Activated T-cell treated with anti-CD3 and anti-CD28 coated beads for 48 hours (primary cell): Measurements from ENCODE around the gene NUDT5.
"Not testable (repeated sequence)": the region's sequence is repeated elsewhere in the genome, so short reads cannot be mapped to it uniquely, and the experiment has no call there.

Experiments used
- DNase-seq: peaks from one replicate; pipeline ENCODE4 v3.0.0-alpha.2; 2020; ENCODE audit warnings: low read depth

NUDT5 gene

DNA sequence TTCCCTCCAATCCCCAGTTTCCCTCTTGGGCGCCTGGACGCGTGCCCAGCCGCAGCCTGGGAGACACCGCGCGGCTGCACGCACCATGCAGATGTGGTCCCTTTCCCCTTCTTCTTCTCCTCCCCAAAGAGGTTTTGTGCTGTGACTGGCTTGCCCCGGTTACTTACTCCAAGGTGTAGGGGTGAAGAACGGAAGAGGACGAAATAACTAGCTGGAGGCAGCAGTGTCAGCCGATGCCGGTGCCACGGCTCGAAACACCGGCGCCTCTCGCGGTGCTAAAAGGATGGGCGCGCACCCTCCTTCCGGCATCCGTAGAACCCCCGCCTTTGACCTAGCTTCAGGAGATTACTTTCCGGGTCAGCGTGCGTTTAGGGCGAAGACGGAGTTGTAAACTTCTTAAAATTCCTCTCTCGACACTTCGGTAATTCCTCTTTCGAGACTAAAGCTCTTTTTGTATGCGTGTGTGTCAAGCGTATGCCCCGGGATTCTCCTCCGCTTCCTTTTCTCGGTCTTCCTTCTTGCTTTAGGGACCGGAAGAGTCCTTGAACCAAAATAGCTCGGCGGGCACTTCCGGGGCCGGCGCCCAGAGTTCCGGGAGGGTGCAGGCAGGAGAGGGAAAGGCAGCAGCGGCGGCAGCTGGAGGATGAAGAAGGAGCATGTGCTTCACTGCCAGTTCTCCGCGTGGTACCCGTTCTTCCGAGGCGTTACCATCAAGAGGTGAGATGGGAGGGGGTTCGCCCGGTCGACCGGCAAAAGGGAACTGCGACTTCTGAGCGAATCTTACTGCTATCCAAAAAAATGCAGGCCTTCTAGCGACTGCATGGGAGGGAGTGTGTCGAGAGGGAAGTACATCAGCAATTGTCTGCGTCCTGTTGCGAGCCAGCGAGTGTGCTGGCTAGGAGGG, at the start of gene NUDT5, which contains the start of gene CDC123:
Gene NUDT5 (minus strand): TSS at position 289 of the 904 bp plus-strand sequence. CDS start 9,600 bp downstream, outside the sequence.
Gene CDC123 (plus strand): TSS at position 586 of the 904 bp plus-strand sequence. CDS start 58 bp downstream, at position 644.
- DNase-seq, result peak; percentile 84

DNA sequence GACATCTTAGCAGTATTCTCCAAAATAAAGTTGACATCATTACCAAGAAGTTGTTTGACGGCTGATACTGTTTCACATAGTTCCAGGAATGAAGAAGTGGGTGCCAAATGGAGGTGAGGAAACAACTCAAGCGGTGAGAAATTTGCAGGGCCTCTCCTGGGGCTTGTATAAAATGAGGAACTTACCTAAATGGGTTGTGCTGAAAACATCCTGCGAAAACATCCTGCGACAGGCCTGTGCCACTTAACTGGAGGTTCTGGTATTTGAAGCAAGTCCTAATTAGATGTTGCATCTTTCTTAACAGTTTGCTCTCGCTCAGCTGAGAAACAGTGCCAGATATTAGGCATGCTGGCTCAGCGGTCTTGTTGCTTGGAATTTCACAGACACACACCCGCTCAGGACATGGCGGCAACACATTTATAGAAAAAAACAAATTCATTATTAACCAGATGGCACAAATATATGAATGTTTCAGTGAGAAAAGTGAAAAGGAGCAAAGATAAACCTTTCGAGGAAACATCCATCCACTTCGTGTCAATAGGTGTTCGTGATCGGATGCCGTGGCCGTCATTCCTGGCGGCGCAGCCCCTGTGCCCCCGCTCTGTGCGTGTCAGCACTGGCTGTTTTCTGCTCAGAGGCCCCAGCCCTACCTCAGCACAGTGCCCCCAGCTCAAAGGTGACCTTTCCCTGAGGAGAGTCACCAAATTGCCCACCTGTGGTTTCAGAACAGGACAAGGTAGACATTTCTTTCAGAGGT, 48.4 kb upstream of the NUDT5 start:
- DNase-seq, result no peak

DNA sequence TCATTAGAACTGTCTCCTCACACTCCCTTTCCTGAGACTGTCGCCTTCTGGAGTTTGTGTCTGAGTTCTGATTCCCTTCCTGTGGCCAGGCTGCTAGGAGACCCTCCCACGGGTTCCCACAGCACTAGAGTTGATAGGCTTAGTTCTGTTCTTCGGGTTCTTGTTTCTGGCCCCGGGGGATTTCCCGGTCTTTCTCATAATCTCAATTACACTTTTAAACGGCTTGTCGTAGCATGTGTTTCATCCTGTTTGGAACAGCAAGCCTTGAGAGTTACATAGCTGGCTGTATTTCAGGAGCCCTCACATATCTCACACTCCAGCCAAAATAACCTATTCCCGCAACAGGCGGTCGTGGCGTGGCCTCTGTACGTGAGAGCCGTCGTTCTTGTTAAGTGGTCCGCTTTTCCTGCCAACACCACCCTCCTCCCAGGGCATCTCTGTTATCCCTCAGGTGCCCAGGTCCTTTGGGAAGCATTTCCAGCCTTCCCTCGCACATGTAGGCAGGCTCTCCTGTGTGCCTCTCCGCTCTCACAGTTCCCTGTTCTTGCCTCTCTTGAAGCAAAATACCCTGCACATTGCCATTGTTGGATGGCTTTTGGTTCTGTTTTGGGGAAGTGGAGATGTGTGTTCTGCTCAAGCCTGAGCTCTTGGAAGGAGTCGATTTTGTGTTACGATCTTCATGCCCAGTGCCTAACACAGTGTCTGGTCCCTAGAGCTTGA, 46.3 kb upstream of the NUDT5 start:
- peak; percentile 41 for DNase-seq

DNA sequence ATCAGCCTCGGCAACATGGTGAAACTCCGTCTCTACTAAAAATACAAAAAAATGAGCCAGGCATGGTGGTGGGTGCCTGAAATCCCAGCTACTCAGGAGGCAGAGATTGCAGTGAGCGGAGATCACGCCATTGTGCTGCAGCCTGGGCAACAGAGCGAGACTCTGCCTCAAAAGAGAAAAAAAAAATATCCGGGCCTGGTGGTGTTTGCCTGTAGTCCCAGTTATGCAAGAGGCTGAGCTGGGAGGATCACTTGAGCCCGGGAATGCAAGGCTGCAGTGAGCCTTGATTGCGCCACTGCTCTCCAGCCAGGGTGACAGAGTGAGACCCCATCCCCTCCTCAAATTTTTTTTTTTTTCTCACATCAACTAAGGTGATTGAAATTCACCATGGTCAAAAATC, 43.1 kb upstream of the NUDT5 start:
- no peak for DNase-seq

DNA sequence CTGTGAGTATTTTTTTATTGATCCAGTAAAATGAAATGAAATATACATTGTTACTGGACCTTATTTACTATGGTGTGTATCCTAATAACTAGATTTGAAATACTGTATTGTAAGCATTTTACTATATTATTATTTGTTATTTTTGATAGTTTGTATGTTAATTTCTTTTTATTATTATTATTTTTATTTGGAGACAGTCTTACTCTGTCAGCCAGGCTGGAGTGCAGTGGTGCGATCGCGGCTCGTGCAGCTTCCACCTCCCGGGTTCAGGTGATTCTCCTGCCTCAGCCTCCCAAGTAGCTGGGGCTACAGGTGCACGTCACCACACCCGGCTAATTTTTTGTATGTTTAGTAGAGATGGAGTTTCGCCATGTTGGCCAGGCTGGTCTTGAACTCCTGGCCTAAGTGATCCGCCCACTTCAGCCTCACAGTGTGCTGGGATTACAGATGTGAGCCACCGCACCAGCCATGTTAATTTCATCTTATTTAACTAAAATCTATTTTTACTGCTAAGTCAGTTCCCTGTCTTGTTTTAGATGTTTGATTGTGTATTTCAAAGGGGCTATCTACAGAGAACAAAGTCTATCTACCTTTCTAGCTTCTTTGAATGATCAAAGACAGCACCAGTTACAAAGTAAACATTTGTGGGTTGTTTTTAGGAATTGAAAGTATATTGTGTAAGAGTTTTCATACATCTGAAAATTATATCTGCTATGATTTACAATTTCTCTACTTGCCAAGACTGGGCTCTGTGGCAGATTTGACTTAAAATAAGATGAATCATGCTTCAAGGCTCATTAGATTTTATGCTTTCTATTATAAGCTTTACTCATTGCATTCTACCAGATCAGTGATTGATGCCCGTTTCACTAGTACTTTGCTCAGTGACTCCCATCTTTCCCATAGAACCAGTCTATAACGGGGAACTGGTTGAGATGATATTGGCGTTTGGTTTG, 41.9 kb upstream of the NUDT5 start:
- DNase-seq, result no peak

DNA sequence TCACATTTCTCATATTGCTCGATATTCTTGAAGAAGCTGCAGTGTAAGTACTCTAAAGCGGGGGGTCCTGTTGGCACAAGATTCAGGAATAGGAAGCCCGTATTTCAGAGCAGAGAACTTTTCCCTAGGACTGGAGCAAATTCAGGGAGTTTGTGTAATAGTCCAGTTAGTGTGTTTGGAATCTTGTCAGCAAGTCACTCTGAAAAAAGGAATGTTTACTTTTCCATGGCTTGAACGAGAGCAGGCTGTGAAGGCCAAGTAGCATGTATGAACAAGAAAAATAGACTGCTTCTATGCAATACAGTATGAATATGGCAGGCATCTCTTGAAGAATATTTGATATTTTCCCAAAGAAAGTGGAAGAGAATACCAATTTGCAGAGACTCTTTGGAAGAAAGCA, 40.1 kb upstream of the NUDT5 start:
- DNase-seq, result no peak

DNA sequence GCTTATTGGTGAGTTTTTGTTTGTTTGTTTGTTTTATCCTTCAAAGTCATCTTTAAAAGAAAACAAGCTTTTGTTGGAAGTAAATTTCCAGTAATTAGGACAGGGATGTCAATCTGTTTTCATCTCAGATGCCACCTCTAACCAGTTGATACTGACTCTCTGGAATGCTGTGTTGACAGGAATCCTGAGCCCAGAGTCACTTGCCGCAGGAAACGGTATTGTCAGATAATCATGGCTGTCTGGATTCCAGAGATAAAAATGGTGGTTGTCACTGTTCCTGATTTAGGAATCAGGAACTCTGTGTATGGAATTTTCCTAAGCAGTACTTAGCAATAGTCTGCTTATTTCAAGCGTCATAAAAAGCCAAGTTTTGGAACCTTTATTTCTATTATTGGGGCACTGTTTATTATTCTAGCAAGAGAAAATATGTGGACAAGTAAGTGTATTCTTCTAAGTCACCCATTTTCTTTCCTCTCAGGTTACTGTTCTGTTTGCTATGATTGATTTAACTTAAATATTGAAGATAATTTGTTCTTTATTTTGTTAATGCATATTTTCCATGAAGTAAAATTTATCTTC, 39.5 kb upstream of the NUDT5 start:
- DNase-seq, result no peak

DNA sequence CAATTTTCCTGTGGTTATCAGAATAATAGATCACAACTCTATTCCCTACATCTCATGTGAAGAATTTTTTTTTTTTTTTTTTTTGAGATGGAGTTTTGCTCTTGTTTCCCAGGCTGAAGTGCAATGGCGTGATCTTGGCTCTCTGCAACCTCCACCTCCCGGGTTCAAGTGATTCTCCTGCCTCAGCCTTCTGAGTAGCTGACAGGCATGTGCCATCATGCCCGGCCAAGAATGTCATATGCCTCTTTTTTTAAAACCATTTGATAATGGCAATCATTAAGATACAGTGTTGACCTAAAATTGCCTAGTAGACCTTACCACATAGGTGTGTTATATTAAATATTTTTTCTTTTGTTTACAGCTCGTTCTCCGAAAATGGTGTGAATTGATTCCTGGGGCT, 39.0 kb upstream of the NUDT5 start:
- DNase-seq, result not testable (repeated sequence)

DNA sequence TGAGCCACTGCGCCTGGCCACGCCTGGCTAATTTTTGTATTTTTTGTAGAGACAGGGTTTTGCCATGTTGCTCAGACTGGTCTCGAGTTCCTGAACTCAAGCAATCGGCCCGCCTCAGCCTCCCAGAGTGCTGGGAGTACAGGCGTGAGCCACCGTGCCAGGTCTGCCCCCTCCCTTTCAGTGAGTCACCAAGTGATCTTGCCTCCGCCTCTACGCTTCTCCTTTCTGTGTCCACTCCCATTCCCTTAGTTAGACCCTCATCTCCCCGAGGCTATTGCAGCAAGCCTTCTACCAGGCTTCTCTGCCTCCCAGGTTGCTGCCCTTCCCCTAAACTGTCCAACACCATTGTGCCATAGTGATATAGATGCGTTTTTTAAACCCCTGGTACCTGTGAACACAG, 33.2 kb upstream of the NUDT5 start:
- no peak for DNase-seq

DNA sequence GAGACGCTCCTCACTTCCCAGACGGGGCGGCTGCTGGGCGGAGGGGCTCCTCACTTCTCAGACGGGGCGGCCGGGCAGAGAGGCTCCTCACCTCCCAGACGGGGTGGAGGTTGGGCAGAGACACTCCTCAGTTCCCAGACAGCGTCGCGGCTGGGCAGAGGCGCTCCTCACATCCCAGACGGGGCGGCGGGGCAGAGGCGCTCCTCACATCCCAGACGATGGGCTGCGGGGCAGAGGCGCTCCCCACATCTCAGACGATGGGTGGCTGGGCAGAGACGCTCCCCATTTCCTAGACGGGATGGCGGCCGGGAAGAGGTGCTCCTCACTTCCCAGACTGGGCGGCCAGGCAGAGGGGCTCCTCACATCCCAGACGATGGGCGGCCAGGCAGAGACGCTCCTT, 30.7 kb upstream of the NUDT5 start:
- not testable (repeated sequence) for DNase-seq

DNA sequence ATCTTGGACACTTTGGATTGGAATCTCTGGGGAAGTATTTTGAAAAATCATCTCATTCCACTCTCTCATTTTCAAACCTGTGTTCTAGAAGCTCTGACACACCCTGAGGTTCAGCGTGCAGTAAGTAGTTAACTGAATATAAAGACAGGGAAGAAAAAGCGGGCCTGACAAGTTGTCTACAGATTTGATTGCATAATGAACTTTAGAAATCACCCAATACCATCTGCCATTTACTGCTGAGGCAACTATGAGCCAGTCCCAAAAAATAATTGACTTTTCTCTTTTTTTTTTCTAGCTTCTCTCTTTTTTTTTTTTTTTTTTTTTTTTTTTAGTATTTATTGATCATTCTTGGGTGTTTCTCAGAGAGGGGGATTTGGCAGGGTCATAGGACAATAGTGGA, 29.8 kb upstream of the NUDT5 start:
- DNase-seq, result no peak

DNA sequence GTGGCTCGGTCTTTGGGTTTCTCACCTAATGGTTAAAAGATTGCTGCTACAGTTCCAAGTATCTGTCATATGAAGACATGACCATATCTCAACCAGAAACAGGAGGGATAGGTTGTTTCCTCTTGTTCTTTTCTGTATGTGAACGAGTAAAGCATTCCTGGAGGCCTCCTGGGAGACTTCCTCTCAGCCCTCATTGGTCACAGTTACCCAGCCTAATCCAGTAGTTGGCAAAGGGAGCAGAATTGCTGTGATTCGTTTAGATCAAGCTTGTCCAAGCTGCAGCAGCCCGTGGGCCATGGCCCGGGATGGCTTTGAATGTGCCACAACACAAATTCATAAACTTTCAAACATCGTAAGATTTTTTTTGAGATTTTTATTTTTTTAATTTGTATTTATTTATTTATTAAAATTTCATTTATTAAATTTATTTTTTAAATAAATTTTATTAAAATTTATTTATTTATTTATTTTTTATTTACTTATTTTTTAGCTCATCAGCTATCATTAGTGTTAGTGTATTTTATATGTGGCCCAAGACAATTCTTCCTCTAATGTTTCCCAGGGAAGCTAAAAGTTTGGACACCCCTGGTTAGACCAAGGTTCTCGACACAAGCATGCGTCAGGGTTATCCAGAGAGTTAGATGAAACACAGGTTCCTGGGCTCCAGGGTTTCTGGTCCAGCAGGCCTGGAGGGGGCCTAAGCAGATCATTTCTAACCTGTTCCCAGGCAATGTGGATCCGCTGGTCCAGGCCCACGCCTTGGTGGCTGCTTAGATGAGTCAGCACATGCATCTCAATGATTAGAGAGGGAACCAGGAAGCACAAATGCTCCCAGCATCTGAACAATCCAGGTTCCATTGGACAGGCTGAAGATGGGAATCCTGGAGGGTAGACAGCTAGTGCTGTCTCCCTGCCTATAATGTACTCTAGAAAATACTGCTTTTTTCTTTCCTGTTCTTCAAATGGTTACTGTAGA, 25.9 kb upstream of the NUDT5 start:
- DNase-seq, result no peak

DNA sequence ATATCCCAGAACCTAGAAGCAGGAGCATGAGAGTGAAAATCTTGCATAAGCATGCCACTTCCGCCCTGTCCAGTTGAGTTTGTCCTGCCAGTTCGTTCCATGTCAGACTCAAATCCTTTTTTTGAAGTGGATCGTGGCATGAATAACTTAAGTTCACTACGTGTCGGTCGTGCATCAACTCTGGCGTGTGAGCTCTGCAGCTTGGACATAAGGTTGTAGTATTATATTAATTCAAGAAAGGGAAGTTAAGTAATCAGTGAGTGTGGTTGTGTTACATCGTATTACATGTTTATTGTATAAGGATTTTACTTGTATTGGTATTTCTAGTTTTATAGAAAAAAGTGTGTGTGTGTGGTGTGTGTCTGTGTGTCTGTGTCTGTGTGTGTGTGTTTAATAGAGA, 23.3 kb upstream of the NUDT5 start:
- DNase-seq, result no peak

DNA sequence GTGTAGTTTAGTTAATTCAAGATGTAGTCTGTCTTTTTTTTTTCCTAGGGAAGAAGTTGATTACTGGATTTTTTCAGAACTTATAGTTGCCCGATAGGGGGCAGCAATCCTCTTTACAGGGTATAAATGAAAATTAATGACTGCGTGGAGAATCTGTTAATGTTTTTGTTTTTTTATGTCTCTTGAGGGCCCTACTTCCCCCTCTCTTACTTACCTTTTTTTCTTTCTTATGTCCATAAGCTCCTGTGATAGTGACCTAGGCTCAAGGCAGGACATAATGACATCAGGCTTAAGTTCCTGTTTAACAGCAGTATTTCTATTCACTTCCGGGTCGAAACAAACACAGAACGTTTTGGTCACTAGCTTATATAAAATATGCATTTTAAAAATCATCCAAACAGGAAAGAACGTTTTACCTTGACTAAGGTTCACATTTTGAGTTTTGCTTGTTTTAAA, 19.1 kb upstream of the NUDT5 start:
- no peak for DNase-seq

DNA sequence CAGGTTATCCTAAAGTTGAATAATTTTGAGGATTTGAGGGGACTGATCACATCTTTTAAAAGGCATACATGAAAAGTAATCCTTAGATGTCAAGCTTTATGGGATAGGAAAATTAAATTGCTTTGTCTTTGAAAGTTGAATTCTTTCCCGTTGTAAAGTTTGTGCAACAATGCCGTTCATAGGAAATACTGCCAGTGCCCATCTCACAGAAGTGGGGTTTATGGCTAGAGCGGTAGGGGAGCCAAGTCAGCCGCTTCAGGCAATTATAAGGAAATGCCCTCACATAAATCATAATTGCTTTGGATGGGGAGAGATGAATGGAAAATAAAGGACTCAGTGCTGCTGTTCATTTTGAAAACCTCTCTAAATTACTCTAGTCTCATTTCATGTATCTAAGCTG, 18.4 kb upstream of the NUDT5 start:
- DNase-seq, result no peak

DNA sequence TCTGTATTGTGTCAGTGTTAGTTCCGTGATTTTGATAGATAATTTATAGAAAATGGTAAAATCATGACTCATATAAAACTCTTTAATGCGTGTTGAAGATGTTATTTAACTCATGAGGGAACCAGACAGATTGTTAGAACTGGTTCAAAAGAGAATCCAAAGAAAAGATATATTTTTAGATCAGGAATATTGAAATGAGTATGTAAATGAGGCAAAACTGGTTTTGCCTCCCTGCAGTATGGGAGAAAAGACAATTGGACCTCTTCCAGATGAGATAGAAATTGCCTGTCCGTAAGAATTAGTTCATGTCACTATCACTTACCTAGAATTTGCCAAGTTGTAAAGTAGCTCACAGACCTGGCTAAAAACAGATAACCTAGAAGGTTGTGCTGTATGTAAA, 17.9 kb upstream of the NUDT5 start:
- DNase-seq, result no peak

DNA sequence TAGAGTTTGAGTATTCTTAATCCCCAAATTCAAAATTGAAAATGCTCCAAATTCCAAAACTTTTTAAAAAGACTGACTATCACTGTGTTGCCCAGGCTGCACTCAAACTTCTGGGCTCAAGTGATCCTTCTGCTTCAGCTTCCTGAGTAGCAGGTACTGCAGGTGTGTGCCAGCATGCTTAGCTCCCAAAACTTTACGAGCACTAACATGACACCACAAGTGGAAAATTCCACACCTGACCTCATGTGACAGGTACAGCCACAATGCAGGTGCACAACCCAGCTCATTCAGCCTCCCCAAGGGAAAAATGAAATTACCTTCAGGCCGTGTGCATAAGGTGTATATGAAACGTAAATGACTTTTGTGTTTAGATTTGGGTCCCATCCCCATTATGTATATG, 16.8 kb upstream of the NUDT5 start:
- DNase-seq, result no peak

DNA sequence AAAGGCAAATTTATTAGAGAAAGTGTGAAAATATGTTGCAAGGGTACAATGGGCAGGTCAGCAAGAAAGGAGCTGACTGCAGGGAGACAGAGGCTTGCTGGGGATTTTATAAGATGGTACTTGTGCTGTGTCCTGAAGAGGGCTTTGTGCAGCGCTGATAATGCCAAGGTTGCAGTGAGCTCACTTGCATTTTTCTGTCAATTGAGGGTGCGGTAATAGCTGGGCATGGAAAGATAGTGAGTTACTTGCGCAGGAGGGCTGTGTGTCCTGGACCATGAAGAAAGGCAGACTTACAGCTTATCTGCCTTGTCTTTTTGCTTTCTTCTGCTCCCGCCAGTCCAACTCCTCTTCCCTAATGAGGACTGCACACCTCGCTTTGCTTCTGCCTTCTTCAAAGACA, 12.8 kb upstream of the NUDT5 start:
- no peak for DNase-seq

DNA sequence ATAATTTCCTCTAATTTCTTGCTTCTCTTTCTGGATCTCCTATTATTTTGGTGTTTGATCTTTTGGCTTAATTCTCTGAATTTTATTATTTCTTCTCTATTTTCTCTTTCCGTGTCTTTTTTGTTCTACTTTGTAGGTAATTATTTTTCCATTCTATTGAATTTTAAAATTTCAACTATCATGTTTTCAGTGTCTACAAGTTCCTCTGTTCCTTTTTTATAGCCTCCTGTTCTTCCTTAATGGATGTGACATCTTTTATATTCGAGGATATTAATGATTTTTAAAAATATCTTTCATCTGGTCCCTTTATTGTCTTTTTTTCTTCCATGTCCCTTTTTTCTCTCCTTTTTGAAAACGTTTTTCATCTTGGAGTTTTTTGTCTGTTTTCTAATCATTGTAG, 11.4 kb upstream of the NUDT5 start:
- no peak for DNase-seq

DNA sequence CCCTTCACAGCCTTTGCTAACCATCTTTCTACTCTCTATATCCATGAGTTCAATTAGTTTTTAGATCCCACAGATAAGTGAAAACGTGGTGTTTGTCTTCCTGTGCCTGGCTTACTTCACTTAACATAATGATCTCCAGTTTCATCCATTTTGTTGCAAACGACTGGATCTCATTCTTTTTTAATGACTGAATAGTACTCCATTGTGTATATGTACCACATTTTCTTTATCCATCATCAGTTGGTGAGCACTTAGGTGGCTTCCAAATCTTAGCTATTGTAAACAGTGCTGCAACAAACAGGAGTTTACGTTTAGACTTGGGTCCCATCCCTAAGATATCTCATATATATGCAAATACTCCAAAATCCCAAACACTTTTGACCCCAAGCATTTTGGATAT, 9.4 kb upstream of the NUDT5 start:
- DNase-seq, result no peak
